HL-60 (cell line): ENCODE results near the gene SCUBE1.

ENCODE experiments used
- DNase-seq, 2 experiments: peaks; one replicate each; pipeline ENCODE4 v3.0.0-alpha.2; 2010 to 2020; ENCODE audit warnings: low read depth in 1 of 2, low spot score in 1 of 2
- H3K27ac ChIP-seq: fragments of 250-450 bp; sonication (Bioruptor Pico); replicated peaks from 2 replicates; pipeline ENCODE4 v1.5.1; 2020; ENCODE audit warnings: mild to moderate bottlenecking, moderate library complexity
- H3K27me3 ChIP-seq: fragments of 250-450 bp; sonication (Bioruptor Pico); 2 replicates; pipeline ENCODE4 v1.5.1; 2021; ENCODE audit warnings: mild to moderate bottlenecking, moderate library complexity; ENCODE audit not compliant: insufficient read depth, poor library complexity, severe bottlenecking
- H3K4me3 ChIP-seq: replicated peaks from 2 replicates; pipeline ENCODE4 v1.5.1; 2011; ENCODE audit warnings: mild to moderate bottlenecking, control low read depth, low read length; ENCODE audit not compliant: insufficient read depth
- CTCF ChIP-seq: IDR thresholded peaks from one replicate; pipeline ENCODE4 v1.5.1; 2011; ENCODE audit warnings: low read length, control low read depth, inconsistent platforms; ENCODE audit not compliant: insufficient read depth
- GABPA ChIP-seq: IDR thresholded peaks from 2 replicates; pipeline ENCODE4 v1.6.1; 2012; ENCODE audit warnings: low read depth
- POLR2AphosphoS5 ChIP-seq: IDR thresholded peaks from 2 replicates; pipeline ENCODE4 v1.6.1; 2012; ENCODE audit warnings: low read depth
- REST ChIP-seq: IDR thresholded peaks from 2 replicates; pipeline ENCODE4 v1.6.1; 2012; ENCODE audit warnings: low read depth; ENCODE audit not compliant: insufficient replicate concordance
- SPI1 ChIP-seq: IDR thresholded peaks from 2 replicates; pipeline ENCODE4 v1.6.1; 2012; ENCODE audit warnings: low read depth, mild to moderate bottlenecking, borderline replicate concordance

Gene SCUBE1

GRCh38 chr22:43174941-43175531, 168.1 kb downstream of the SCUBE1 start:
- H3K4me3 ChIP-seq: no peak overlapping the region
- no peak for TF ChIP-seq SPI1

GRCh38 chr22:43173976-43174720, 169.0 kb downstream of the SCUBE1 start:
- DNase-seq: no peak
- Histone ChIP-seq H3K4me3 (no peak overlapping the region), H3K27me3 (no peaks in the 10 kb centered on the region), H3K27ac (no peak overlapping the region)
- no peak for TF ChIP-seq GABPA

More at GRCh38 chr22:43174941-43175531, 168.1 kb downstream of the SCUBE1 start:
- Histone ChIP-seq H3K27me3 (no peaks in the 10 kb centered on the region), H3K27ac (no peak overlapping the region)
- DNase-seq: no peak

- TF ChIP-seq SPI1: no peak
- TF ChIP-seq REST: no peak
- TF ChIP-seq GABPA: no peak
- no peak for TF ChIP-seq POLR2AphosphoS5
- no peak for TF ChIP-seq CTCF
- H3K27ac ChIP-seq: no peak overlapping the region
- no peaks in the 10 kb centered on the region for H3K27me3 ChIP-seq
- no peak for DNase-seq
- H3K4me3 ChIP-seq: no peak overlapping the region
Observed at GRCh38 chr22:43173566-43173965, 169.6 kb downstream of the SCUBE1 start.

GRCh38 chr22:43172191-43172590, 171.0 kb downstream of the SCUBE1 start:
- Histone ChIP-seq H3K27me3 (no peaks in the 10 kb centered on the region), H3K4me3 (no peak overlapping the region), H3K27ac (no peak overlapping the region)
- no peak for DNase-seq
- TF ChIP-seq CTCF (no peak), SPI1 (no peak), GABPA (no peak), POLR2AphosphoS5 (no peak), REST (no peak)

GRCh38 chr22:43171607-43172006, 171.6 kb downstream of the SCUBE1 start:
- no peaks in the 10 kb centered on the region for H3K27me3 ChIP-seq
- H3K27ac ChIP-seq: no peak overlapping the region
- H3K4me3 ChIP-seq: no peak overlapping the region
- no peak for TF ChIP-seq CTCF
- no peak for TF ChIP-seq POLR2AphosphoS5
- no peak for TF ChIP-seq REST
- no peak for TF ChIP-seq SPI1
- no peak for TF ChIP-seq GABPA
- no peak for DNase-seq
